K562 (cell line): ENCODE measurements around the gene IL13. TPM values are rescaled to one million over a fixed set of nuclear protein-coding genes. Genes with fewer than 3 reads are reported as not detected.

Source experiments
- HOMEZ ChIP-seq: fragments of 250-450 bp; sonication (Bioruptor Pico); IDR thresholded peaks from 2 replicates; pipeline ENCODE4 v1.4.0; 2020; ENCODE audit warnings: mild to moderate bottlenecking, moderate library complexity
- MAFF ChIP-seq: IDR thresholded peaks from 2 replicates; pipeline ENCODE4 v1.6.1; 2012; ENCODE audit warnings: low read length, improper control_type of control experiment
- MTA1 ChIP-seq: fragments of 450-650 bp; IDR thresholded peaks from 2 replicates; pipeline ENCODE4 v1.6.1; 2017; ENCODE audit warnings: borderline replicate concordance
- NCOA6 ChIP-seq: fragments of 450-650 bp; IDR thresholded peaks from 2 replicates; pipeline ENCODE4 v1.6.1; 2017; ENCODE audit warnings: mild to moderate bottlenecking
- RAD51 ChIP-seq: fragments of 450-650 bp; IDR thresholded peaks from 2 replicates; pipeline ENCODE4 v1.7.1; 2016; ENCODE audit warnings: low read depth, mild to moderate bottlenecking, borderline replicate concordance
- TAF9B ChIP-seq: fragments of 450-650 bp; IDR thresholded peaks from 2 replicates; pipeline ENCODE4 v1.6.1; 2018; ENCODE audit warnings: mild to moderate bottlenecking; ENCODE audit not compliant: partially characterized antibody
- ZNF143 ChIP-seq: sonication (generic); formaldehyde crosslinking; IDR thresholded peaks from 2 replicates; pipeline ENCODE4 v1.9.0; 2022; ENCODE audit warnings: mild to moderate bottlenecking, missing genetic modification reagents
- ZNF449 ChIP-seq: fragments of 250-450 bp; sonication (Bioruptor Pico); IDR thresholded peaks from 2 replicates; pipeline ENCODE4 v1.8.0; 2022; ENCODE audit warnings: moderate library complexity, mild to moderate bottlenecking, inconsistent platforms
- polyA plus RNA-seq, 8 experiments: library from polyadenylated mRNA; depleted of rRNA in 4 of 8; stranded (reverse) in 5 of 8; unstranded in 3 of 8; fragments of >200 nt; fragmentation: Nextera tagmentation in 2 of 8; fragmentation: Illumina TruSeq in 1 of 8; extraction: Ambion mirVana in 2 of 8; extraction: Trizol in 1 of 8; gene quantifications; 2 replicates each; pipeline versions ENCODE4 v1.2.1 to v1.2.3, GENCODE V29; 2011 to 2014; ENCODE audit warnings: inconsistent platforms in 1 of 8, missing spikeins in 1 of 8
- total RNA-seq, 7 experiments: library from RNA; depleted of rRNA in 6 of 7; stranded (reverse); fragments of >200 nt in 6 of 7; fragmentation: Illumina TruSeq in 2 of 7; extraction: Trizol in 2 of 7; gene quantifications; 2 replicates each; pipeline versions ENCODE4 v1.2.1 to v1.2.3, GENCODE V29; 2011 to 2021; ENCODE audit warnings: low replicate concordance in 1 of 7
- TF ChIP-seq, protein P1 (sequence below): fragments of 150-350 bp; IDR thresholded peaks from 2 replicates; pipeline ENCODE4 v1.6.1; 2014; ENCODE audit warnings: low read depth, mild to moderate bottlenecking, low read length, borderline replicate concordance
- TF ChIP-seq, protein P2 (sequence below): fragments of 200-800 bp; sonication (Bioruptor generic); IDR thresholded peaks from 2 replicates; pipeline ENCODE4 v1.6.1; 2017; ENCODE audit warnings: missing genetic modification characterization, missing compliant biosample characterization
- TF ChIP-seq, protein P3 (sequence below): fragments of 450-650 bp; formaldehyde crosslinking; IDR thresholded peaks from 2 replicates; pipeline ENCODE4 v1.4.0; 2020; ENCODE audit warnings: mild to moderate bottlenecking, moderate library complexity
- TF ChIP-seq, protein P4 (sequence below): fragments of 200-400 bp; formaldehyde crosslinking; IDR thresholded peaks from 2 replicates; pipeline ENCODE4 v1.6.1; 2017; ENCODE audit warnings: mild to moderate bottlenecking, low read depth, low read length, moderate library complexity

Gene IL13
- total and polyA plus RNA-seq, 9 of the 15 experiments (the other 6 are each of a cell fraction or from before 2014, with no cell fraction given) = not detected

DNA sequence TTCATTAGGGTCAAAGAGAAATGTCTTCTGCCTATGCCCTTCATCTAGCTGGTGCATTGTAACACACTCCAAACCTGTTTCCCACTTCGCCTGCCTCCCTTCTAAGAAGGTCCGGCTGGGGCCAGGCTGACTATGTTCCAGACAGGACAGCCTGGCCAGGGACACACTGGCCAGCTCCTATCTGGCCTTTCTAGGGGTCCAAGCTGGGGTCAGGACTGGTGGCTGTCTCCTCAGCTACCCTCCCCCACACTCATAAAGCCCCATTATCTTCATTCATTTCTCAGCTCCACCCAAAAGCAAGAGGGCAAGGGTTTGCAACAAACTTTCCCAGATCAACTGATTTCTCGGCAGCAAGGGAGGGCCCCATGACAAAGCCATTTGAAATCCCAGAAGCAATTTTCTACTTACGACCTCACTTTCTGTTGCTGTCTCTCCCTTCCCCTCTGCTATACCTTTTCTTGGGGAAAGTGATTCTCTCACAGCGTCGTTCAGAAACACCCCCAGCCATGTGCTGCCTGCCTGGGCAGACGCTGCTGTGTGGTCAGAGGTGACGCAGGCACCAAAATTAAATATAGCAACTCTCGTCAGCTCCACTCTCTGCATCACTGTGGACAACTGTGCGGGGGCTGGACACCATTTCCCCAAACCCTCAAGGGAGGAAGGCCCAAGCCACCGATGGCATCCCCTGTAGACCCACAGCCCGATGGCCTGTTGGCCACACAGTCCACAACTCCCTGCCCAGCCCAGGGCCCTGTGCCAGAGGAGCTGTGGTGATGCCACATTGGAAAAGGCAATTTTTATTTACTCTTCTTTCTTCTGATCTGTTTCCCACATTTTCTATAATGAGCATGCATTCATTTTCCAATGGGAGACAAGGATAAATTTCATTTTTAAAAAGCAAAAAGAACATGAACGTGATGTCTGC lies 6.1 kb downstream of the IL13 start (continued):
- no peak for TF ChIP-seq HOMEZ (CRISPR knock-in tag)
- TF ChIP-seq, protein P1, sequence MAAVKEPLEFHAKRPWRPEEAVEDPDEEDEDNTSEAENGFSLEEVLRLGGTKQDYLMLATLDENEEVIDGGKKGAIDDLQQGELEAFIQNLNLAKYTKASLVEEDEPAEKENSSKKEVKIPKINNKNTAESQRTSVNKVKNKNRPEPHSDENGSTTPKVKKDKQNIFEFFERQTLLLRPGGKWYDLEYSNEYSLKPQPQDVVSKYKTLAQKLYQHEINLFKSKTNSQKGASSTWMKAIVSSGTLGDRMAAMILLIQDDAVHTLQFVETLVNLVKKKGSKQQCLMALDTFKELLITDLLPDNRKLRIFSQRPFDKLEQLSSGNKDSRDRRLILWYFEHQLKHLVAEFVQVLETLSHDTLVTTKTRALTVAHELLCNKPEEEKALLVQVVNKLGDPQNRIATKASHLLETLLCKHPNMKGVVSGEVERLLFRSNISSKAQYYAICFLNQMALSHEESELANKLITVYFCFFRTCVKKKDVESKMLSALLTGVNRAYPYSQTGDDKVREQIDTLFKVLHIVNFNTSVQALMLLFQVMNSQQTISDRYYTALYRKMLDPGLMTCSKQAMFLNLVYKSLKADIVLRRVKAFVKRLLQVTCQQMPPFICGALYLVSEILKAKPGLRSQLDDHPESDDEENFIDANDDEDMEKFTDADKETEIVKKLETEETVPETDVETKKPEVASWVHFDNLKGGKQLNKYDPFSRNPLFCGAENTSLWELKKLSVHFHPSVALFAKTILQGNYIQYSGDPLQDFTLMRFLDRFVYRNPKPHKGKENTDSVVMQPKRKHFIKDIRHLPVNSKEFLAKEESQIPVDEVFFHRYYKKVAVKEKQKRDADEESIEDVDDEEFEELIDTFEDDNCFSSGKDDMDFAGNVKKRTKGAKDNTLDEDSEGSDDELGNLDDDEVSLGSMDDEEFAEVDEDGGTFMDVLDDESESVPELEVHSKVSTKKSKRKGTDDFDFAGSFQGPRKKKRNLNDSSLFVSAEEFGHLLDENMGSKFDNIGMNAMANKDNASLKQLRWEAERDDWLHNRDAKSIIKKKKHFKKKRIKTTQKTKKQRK = no peak
- TF ChIP-seq, protein P2, sequence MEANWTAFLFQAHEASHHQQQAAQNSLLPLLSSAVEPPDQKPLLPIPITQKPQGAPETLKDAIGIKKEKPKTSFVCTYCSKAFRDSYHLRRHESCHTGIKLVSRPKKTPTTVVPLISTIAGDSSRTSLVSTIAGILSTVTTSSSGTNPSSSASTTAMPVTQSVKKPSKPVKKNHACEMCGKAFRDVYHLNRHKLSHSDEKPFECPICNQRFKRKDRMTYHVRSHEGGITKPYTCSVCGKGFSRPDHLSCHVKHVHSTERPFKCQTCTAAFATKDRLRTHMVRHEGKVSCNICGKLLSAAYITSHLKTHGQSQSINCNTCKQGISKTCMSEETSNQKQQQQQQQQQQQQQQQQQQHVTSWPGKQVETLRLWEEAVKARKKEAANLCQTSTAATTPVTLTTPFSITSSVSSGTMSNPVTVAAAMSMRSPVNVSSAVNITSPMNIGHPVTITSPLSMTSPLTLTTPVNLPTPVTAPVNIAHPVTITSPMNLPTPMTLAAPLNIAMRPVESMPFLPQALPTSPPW (CRISPR knock-in tag) = peak; percentile 46; the same call in 1 of the 2 replicates
- TF ChIP-seq RAD51 = no peak
- TF ChIP-seq ZNF143 (CRISPR knock-in tag) = no peak
- TF ChIP-seq, protein P3, sequence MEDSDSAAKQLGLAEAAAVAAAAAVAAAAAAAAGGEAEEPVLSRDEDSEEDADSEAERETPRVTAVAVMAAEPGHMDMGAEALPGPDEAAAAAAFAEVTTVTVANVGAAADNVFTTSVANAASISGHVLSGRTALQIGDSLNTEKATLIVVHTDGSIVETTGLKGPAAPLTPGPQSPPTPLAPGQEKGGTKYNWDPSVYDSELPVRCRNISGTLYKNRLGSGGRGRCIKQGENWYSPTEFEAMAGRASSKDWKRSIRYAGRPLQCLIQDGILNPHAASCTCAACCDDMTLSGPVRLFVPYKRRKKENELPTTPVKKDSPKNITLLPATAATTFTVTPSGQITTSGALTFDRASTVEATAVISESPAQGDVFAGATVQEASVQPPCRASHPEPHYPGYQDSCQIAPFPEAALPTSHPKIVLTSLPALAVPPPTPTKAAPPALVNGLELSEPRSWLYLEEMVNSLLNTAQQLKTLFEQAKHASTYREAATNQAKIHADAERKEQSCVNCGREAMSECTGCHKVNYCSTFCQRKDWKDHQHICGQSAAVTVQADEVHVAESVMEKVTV (CRISPR knock-in tag) = no peak
- peak; percentile 18; the same call in 1 of the 2 replicates for TF ChIP-seq MAFF
- TF ChIP-seq NCOA6 = no peak
- TF ChIP-seq, protein P4, sequence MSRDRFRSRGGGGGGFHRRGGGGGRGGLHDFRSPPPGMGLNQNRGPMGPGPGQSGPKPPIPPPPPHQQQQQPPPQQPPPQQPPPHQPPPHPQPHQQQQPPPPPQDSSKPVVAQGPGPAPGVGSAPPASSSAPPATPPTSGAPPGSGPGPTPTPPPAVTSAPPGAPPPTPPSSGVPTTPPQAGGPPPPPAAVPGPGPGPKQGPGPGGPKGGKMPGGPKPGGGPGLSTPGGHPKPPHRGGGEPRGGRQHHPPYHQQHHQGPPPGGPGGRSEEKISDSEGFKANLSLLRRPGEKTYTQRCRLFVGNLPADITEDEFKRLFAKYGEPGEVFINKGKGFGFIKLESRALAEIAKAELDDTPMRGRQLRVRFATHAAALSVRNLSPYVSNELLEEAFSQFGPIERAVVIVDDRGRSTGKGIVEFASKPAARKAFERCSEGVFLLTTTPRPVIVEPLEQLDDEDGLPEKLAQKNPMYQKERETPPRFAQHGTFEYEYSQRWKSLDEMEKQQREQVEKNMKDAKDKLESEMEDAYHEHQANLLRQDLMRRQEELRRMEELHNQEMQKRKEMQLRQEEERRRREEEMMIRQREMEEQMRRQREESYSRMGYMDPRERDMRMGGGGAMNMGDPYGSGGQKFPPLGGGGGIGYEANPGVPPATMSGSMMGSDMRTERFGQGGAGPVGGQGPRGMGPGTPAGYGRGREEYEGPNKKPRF = no peak
- TF ChIP-seq MTA1 = peak; percentile 29; the same call in 1 of the 2 replicates
- TF ChIP-seq ZNF449 (CRISPR knock-in tag) = 0 out of 2 replicates have a peak, but pooled peaks have one; percentile 74
- TF ChIP-seq TAF9B = no peak
